ENCODE results near the gene RDH5.
A peak's percentile ranks its signal among the peaks of the same experiment; 100 is the strongest.

The RDH5 gene, protein sequence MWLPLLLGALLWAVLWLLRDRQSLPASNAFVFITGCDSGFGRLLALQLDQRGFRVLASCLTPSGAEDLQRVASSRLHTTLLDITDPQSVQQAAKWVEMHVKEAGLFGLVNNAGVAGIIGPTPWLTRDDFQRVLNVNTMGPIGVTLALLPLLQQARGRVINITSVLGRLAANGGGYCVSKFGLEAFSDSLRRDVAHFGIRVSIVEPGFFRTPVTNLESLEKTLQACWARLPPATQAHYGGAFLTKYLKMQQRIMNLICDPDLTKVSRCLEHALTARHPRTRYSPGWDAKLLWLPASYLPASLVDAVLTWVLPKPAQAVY

DNA sequence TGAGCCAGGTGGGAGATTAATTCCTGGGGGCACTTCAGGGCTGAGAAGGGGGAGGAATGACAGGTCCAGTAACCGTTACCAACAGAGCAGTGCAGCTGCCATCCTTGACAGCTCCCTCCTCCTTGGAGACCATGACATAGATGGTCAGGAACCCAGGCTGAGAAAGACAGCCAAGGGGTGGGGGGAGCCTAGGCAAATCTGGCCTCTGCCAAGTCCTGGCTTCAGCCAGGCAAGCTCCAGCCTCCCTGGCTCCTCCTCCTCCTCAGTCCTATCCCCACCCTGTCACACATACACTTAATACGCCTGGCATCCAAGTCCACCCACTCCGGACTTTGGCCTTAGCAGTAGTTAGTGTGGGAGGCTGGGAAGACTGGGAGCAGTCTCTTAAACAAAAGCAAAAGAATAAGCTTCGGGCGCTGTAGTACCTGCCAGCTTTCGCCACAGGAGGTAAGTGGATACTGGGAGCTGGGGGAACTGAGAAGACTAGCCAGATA, at the start of gene RDH5:
RDH5 (plus strand) TSS at position 323 of the 494 bp plus-strand sequence. CDS start 792 bp downstream, outside the sequence.
- no peak for DNase-seq (ENCODE audit: low spot score)

DNA sequence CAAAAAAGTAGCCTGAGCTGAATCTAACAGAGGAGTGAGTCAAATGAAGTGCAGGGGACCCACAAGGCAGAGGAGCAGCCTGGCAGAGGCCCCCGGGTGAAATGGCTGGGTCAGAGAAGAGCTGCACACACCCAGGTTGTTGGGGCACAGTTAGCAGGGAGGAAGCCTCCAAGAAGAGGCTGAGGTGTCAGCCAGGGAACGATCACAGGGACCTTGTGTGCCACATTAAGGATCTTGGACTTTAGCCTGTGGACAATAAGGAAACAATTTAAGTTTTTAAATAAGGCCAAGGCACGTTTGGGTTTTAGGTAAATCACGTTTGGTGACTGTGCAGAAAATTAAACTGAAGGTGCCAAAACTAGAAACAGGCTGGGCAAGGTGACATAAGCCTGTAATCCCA, 48.4 kb upstream of the RDH5 start:
- DNase-seq (ENCODE audit: low spot score): no peak

DNA sequence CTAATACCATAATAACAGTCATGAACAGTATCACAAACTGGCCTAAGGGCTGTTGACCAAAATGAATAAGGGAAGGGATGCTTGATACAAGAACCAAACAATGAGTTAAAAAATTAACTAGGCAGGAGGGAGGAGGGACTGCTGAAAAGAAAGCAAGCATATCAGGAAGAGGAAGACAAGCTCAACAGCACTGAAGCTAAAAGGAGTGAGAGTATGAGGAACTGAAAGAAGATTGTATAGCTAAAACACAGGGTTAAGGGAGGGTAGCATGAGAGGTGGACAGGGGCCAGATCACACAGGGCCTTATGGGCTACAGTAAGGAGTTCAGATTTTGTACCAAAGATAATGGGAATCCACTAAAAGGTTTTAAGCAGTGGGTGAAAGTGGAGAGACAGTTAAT, 46.6 kb upstream of the RDH5 start:
- DNase-seq (ENCODE audit: low spot score): no peak

DNA sequence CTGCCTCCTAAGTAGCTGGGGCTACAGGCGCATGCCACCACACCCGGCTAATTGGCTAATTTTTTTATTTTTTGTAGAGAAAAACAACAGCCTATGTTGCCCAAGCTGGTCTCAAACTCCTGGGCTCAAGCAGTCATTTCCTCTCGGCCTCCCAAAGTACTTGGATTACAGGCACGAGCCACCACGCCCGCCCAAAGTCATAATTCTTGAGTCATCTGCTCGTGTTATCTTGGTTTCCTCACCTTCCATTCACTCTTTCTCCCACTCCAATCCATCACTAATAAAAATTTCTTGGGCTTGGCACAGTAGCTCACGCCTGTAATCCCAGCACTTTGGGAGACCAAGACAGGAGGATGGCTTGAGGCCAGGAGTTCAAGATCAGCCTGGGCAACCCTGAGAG, 44.5 kb upstream of the RDH5 start:
- DNase-seq (ENCODE audit: low spot score): no peak

DNA sequence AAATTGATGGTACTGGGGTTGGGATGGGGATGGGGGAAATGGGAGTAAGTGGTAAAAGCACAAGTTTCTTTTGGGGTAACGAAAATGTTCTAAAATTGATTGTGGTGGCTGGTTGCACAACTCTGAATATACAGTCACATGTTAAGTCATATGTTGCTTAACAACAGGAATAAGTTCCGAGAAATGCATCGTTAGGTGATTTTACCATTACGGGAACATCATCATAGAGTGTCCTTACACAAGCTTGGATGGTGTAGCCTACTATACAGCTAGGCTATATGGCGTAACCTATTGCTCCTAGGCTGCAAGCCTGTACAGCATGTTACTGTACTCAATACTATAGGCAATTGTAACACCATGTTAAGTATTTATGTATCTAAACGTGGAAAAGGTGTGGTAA, 43.5 kb upstream of the RDH5 start:
- no peak for DNase-seq (ENCODE audit: low spot score)

DNA sequence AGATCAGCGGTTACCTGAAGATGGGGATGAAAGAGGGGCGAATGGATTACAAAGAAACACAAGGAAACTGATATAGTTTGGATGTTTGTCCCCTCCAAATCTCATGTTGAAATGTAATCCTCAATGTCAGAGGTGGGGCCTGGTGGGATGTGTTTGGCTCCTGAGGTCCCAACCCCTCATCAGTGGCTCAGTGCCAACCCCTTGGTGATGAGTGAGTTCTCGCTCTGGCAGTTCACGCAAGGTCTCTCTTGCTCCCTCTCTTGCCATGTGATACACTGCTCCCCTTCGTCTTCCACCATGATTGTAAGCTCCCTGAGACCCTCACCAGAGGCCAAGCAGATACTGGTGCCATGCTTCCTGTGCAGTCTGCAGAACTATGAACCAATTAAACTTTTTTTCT, 40.5 kb upstream of the RDH5 start:
- no peak for DNase-seq (ENCODE audit: low spot score)

DNA sequence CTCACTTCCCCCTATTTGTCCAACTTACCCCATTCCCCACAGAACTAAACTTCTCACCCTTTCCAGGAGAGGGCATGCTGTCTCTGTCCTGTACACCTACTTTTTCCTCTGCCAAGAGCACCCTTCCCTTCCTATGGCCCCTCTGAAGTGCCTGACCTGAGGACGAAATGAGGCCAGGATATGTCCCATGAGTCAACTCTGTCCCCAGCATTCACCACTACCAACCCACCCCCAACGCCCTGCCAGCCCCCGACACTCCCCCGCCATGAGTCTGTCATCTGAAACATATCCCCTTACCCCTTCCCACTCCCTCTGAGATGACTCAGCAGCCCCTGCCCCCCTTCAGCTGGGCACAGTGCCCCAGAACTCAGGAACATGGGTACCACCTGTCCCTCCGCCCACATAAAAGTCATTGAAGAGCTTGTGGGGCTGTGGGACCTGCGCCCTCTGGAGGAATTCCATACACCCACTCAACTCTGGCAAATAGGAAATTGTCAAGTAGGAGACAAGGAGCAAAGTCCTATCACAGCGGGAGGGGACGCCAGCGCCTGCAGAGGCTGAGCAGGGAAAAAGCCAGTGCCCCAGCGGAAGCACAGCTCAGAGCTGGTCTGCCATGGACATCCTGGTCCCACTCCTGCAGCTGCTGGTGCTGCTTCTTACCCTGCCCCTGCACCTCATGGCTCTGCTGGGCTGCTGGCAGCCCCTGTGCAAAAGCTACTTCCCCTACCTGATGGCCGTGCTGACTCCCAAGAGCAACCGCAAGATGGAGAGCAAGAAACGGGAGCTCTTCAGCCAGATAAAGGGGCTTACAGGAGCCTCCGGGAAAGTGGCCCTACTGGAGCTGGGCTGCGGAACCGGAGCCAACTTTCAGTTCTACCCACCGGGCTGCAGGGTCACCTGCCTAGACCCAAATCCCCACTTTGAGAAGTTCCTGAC, 38.8 kb upstream of the RDH5 start:
- peak; percentile 46 for DNase-seq (ENCODE audit: low spot score)

DNA sequence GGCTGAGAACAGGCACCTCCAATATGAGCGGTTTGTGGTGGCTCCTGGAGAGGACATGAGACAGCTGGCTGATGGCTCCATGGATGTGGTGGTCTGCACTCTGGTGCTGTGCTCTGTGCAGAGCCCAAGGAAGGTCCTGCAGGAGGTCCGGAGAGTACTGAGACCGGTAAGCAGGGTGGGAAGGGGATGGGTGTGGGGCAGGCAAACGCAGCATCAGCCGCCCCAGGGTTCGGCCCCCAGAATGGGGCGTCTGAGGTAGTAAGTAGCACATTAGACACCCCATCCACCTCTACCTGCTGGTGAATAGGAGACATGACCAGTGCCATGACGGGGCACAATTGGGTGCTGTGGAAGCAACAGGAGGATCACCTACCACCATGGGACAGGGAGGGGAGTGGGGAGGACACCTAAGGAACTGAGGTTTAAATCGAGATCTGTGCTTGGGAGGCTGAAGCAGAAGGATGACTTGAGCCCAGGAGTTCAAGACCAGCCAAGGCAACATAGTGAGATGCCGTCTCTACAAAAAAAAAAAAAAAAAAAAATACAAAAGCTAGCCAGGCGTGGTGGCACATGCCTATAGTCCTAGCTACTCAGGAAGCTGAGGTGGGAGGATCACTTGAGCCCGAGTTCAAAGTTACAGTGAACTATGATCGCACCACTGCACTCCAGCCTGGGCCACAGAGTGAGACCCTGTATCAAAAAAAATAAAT, 38.0 kb upstream of the RDH5 start:
- no peak for DNase-seq (ENCODE audit: low spot score)

DNA sequence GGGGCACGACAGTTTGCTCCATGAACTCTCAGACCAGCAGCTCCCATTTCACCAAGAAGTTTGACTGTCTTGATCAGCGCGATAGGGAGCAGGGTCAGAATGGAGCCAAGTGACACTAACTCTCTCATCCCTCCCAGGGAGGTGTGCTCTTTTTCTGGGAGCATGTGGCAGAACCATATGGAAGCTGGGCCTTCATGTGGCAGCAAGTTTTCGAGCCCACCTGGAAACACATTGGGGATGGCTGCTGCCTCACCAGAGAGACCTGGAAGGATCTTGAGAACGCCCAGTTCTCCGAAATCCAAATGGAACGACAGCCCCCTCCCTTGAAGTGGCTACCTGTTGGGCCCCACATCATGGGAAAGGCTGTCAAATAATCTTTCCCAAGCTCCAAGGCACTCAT, 36.5 kb upstream of the RDH5 start:
- no peak for DNase-seq (ENCODE audit: low spot score)

DNA sequence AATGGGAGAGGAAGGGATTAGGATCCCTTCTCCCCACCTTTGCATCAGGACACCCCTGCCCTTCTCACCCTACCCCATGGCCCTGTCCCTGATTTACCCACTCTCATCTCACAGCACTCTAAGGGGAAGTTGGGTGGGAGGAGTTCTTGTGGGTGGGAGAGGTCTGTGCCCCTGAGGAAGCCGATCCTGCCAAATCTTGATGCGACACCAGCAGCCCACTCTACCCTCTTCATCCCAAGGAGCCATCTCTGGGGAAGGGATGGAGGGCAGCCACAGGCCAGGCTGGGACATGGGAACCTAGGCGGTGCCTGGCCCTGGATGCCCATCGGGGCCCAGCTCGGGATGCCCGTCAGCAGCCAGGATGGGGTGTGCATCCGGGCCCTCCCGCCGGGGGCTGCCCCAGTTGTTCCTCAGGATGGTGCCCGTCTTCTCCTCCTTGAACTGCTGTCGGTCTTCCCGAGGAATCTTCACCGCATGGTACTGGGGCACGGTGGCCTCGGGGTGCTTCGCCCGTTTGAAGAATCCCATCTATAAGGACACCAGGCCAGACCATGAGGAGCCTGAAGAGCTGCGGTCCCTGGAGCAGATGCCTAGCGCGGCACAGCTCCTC, 35.3 kb upstream of the RDH5 start:
- no peak for DNase-seq (ENCODE audit: low spot score)

DNA sequence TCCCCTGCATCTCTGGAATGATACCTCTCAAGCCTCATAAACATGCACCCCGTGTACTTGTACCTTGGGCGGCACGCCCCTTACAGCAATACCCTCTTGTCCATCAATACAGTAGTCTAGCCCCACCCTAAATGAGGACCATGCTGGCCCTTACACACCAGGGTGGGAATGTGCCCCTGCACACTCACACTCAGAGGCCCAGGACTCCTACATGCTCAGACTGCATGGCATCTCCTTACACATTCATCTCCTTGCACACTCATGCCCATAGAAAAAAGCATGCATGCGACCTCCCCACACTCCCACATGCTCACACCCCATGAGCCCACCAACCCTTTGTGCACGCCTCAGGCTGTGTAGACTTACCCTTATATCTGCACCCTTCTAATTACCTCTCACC, 34.5 kb upstream of the RDH5 start:
- no peak for DNase-seq (ENCODE audit: low spot score)

DNA sequence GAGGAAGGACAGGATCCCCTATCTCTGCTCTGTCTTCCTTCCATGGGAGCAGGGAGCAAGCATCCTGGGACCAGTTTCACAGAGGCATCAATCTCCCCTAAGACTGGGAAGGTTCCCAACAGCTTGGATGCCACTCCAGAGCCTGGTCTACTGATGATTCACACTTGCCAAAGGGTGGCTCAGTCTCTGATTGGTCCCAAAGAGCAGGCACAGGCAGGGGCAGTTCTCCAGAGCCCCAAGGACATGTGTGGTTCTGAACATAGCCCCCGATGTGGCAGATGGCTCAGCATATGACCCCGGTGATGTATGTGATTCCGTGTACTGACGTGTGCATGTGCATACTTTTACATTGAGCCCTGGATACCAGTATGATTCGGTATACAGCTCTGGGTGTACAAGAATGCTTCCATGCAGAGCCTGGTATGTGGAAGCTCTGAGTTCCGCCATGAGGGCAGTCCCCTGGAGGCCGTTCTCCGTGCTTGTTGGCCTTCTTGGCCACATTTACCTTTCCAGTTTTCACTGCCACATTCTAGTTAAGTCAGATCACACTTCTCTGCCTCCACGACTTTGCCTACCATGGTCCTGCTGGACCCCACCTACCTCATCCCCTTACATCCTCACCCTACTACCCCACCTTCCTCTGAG, 33.7 kb upstream of the RDH5 start:
- no peak for DNase-seq (ENCODE audit: low spot score)

DNA sequence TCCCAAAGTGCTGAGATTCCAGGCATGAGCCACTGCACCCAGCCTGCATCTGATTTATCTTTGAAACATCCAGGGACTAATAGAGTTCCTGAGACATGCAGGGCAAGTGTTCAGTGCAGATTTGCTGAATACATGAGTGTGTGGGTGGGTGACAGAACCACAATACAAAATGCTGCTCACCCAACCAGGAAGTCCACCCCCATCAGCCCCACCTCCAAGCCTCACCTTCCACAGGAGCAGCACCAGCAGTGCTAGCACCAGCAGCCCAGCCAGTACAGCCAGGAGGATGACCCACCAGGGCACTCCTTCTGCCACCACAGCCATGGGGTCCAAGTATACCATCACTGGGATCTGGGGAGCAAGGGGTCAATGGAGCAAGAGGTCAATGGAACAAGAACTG, 32.4 kb upstream of the RDH5 start:
- no peak for DNase-seq (ENCODE audit: low spot score)

DNA sequence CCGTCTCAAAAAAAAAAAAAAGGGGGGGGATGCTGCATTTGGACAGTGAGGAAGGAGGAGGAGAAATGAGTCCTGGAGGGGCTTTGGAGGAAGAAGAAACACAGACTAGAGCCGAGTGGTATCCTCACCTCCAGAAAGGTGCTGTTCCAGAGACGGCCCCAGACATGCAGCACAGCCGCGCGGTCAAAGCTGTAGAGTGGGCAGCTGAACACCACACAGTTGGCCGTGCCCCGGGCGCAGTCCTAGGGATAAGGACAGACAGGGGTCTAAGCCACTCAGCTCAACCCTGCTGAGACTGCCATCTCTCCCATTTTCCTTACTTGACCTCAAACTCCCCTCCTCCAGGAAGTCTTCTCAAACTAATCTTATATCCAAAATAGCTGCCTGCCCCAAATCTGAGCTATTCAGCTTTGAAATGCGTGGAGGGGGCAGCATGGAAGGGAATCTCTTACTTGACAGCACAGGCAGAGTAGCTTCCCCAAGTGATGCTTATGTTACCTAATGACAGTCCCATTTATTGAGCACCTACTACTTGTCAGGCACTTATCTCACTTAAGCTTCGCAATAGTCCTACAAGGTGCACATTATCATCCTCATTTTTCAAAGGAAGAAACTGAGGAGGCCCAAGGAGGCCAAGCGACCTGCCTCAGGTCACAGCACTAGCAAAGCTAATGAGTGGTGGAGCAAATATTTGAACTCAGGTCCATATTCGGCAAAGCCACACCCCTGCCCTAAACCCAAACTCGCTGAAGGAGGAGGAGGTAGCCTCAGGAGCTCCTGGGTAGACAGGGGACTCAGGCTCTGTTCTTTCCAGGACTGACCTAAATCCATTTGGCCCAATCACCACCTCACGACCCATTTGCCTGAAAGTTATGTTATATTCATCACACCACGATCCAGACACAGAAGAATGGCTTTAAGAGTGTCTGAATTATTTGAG, 31.2 kb upstream of the RDH5 start:
- DNase-seq (ENCODE audit: low spot score): no peak

DNA sequence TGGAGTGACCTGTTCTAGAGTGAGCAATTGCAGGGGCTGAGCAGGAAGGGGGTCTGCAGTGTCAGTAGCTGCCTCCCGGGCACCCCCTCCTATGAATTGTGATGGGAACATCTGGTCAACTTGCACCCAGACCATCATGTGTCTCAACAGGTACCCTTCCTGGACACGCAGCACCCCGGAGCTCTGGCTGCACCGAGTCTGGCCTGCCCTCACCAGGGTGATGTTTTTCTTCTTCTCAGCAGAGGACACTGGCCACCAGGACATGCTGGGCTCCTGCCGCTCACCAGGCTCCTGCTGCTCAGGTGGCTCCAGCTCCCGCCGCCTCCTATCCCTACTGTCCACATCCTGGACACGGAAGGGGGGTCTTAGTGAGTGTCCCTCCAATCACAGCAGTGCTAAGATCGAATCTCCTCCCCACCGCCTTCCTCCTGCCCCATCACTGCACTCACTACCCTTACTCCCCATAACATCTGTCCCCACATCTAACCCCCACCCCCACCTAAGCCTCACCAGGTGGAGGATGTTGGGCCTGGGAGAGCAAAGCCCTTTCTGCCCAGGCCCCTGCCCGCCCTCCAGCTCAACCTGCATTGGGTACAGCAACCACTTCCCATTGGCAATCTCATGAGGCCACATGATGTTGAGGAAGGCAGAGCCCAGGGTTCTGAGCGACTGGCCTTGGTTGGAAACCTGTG, 27.4 kb upstream of the RDH5 start:
- no peak for DNase-seq (ENCODE audit: low spot score)

DNA sequence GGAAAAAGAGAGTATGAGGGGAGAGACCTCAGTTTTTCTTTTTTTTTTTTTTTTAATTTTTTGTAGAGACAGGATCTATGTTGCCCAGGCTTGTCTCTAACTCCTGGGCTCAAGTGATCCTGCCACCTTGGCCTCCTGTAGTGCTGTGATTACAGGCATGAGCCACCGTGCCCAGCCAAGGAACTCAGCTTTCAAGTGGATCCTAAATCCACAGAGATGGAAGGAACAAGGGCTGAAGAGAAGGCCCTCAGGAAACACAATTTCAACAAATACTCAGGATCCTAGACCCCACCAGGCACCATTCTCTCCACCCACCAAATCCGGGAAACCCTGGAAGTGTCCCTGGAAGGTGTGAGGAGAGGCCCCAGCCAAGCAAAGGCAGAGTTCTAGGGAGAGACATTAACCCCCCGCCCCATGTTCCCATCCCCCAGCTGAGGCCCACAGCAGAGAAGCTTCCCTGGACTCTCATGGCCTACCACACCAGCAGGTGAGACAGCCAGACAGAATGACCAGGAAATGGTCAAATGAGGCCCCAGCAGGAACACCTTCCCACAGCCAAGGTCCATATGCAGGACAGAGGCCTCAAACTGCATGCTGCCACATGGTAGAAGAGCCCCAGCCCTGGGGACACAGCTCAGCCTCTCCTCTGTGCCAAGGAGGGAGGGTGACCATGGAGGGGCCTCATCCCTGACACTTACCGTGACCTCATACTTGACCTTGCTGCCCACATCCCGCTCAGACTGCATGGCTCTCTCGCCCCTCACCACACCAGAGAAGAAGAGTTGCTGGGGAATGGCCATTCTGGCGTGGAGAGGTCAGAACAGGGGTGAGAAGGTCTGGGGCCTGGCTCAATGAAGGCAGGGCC, 26.6 kb upstream of the RDH5 start:
- no peak for DNase-seq (ENCODE audit: low spot score)

DNA sequence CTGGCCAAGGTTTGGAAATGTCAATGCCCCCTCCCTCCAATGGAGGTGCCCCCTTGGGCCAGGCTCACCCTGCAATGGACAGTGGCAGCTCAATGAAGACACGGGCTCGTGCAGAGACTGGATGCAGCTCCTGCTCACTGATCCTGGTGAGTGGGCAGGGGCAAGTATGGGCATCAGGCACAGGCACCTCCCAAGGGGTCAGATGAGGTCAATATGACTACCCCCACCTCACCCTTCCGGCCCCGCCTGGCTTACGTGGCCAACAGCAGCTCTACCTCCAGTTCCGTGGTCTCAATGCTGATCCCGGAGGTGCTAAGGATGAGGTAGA, 26.0 kb upstream of the RDH5 start:
- DNase-seq (ENCODE audit: low spot score): no peak

DNA sequence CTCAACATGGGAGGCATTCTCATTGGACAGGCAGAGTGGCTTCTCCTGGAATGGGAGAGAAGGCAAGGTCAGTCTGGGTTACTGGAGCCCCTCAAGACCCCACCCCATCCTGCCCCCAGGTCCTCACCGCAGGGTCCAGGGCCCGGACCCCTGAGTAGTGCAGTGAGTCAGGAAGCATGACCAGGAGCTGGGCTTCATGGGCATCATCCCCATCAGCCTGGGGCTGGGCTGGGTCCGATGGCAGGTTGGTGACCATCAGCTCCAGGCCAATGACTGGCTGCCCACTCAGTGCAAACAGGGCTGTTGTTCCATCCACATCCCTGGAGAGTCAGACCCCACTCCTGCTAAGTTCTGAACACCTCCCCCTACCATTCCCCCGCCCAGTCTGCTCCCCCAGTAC, 25.5 kb upstream of the RDH5 start:
- no peak for DNase-seq (ENCODE audit: low spot score)

DNA sequence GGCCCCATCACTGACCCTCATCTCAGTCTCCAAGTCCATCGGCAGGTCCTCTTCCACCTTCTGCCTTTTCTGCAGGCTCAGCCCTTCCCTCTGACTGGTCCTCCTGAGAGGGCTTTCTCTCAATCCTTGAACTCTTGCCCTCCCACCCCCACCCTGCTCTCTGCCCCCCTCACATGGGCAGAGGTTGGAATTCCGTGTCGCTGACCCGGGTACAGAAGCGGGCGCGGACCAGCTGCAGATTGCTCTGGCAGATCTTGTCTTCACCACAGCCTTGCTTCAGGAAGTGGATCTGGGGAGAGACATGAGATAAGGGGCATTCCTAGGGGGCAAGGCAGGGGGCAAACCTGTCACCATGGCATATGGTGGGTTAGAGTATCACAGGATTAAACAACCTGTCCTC, 24.8 kb upstream of the RDH5 start:
- no peak for DNase-seq (ENCODE audit: low spot score)
